ENCODE data around the gene LGI4.

GRCh38 chr19:35109395-35110112 is 25.3 kb downstream of the LGI4 start:
- TF ChIP-seq, protein P1, sequence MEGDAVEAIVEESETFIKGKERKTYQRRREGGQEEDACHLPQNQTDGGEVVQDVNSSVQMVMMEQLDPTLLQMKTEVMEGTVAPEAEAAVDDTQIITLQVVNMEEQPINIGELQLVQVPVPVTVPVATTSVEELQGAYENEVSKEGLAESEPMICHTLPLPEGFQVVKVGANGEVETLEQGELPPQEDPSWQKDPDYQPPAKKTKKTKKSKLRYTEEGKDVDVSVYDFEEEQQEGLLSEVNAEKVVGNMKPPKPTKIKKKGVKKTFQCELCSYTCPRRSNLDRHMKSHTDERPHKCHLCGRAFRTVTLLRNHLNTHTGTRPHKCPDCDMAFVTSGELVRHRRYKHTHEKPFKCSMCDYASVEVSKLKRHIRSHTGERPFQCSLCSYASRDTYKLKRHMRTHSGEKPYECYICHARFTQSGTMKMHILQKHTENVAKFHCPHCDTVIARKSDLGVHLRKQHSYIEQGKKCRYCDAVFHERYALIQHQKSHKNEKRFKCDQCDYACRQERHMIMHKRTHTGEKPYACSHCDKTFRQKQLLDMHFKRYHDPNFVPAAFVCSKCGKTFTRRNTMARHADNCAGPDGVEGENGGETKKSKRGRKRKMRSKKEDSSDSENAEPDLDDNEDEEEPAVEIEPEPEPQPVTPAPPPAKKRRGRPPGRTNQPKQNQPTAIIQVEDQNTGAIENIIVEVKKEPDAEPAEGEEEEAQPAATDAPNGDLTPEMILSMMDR (conservative IDR thresholded peaks at IDR 0.05; ENCODE audit: low read depth in 2 of 2): no peak
- TF ChIP-seq EZH2phosphoT487 (IDR thresholded peaks at IDR 0.05; ENCODE audit: unreplicated experiment) (no peak), CREB1 (CRISPR knock-in tag; IDR thresholded peaks at IDR 0.05; ENCODE audit: low read depth) (no peak), EZH2 (IDR thresholded peaks at IDR 0.05; ENCODE audit: low read depth, unreplicated experiment) (no peak), ETS1 (IDR thresholded peaks at IDR 0.05) (no peak), POLR2AphosphoS5 (IDR thresholded peaks at IDR 0.05; ENCODE audit: low read depth) (no peak), NANOG (IDR thresholded peaks at IDR 0.05; ENCODE audit: borderline replicate concordance) (no peak)

Data from GM23338 (cell line).